Measurements from ENCODE around the gene COPS2.

DNA sequence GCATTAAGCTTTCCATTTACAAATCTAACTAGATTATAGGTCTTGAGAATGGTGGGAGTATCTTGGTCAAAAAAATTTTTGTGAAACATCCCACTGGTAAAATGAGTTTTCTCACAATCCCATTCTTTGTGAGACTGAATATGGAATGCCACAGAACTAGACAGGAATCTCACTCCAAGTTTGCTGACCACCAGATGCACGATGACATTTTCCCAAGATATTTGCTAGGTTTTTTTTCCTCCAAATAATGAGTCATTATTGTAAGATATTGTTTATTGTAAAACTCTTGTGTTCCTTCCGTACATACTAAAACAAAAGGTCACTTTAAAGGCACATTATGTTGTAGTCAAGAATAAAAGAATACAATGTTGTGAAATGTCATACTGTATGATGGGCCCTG, 53.9 kb downstream of the COPS2 start:
- TF ChIP-seq, protein P1, sequence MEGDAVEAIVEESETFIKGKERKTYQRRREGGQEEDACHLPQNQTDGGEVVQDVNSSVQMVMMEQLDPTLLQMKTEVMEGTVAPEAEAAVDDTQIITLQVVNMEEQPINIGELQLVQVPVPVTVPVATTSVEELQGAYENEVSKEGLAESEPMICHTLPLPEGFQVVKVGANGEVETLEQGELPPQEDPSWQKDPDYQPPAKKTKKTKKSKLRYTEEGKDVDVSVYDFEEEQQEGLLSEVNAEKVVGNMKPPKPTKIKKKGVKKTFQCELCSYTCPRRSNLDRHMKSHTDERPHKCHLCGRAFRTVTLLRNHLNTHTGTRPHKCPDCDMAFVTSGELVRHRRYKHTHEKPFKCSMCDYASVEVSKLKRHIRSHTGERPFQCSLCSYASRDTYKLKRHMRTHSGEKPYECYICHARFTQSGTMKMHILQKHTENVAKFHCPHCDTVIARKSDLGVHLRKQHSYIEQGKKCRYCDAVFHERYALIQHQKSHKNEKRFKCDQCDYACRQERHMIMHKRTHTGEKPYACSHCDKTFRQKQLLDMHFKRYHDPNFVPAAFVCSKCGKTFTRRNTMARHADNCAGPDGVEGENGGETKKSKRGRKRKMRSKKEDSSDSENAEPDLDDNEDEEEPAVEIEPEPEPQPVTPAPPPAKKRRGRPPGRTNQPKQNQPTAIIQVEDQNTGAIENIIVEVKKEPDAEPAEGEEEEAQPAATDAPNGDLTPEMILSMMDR (IDR thresholded peaks at IDR 0.05) = no peak
- TF ChIP-seq POLR2A (IDR thresholded peaks at IDR 0.05) = no peak
